Measurements from ENCODE around the gene RAD51B. TPM values are rescaled to one million over a fixed set of nuclear protein-coding genes. Genes with fewer than 3 reads are reported as not detected.

Gene RAD51B
- total RNA-seq, 1 experiment from 2014 or later, result 14.2 TPM

- TF ChIP-seq, protein P1, sequence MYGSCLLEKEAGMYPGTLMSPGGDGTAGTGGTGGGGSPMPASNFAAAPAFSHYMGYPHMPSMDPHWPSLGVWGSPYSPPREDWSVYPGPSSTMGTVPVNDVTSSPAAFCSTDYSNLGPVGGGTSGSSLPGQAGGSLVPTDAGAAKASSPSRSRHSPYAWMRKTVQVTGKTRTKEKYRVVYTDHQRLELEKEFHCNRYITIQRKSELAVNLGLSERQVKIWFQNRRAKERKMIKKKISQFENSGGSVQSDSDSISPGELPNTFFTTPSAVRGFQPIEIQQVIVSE (CRISPR knock-in tag; IDR thresholded peaks at IDR 0.05; ENCODE audit: borderline replicate concordance), result no peak
- TF ChIP-seq, protein P2, sequence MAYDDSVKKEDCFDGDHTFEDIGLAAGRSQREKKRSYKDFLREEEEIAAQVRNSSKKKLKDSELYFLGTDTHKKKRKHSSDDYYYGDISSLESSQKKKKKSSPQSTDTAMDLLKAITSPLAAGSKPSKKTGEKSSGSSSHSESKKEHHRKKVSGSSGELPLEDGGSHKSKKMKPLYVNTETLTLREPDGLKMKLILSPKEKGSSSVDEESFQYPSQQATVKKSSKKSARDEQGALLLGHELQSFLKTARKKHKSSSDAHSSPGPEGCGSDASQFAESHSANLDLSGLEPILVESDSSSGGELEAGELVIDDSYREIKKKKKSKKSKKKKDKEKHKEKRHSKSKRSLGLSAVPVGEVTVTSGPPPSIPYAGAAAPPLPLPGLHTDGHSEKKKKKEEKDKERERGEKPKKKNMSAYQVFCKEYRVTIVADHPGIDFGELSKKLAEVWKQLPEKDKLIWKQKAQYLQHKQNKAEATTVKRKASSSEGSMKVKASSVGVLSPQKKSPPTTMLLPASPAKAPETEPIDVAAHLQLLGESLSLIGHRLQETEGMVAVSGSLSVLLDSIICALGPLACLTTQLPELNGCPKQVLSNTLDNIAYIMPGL (CRISPR knock-in tag; IDR thresholded peaks at IDR 0.05), result no peak
- no peak for TF ChIP-seq TEAD1 (CRISPR knock-in tag; IDR thresholded peaks at IDR 0.05)
These were observed 495.5 kb downstream of the RAD51B start (continued) for GRCh38 chr14:68315081-68315480.

- Mint-ChIP-seq H3K9me3 (peaks cover 4% of the 10 kb centered on the region; the same call in 1 of the 2 replicates), H3K4me1 (peaks cover 44% of the 10 kb centered on the region), H3K27me3 (ENCODE audit: low read depth) (no peaks in the 10 kb centered on the region), H3K4me3 (no peak overlapping the region), H3K36me3 (no peaks in the 10 kb centered on the region), H3K27ac (no peak overlapping the region)
- TF ChIP-seq ZBTB43 (CRISPR knock-in tag; IDR thresholded peaks at IDR 0.05) (no peak), TEAD4 (CRISPR knock-in tag; IDR thresholded peaks at IDR 0.05) (no peak), ZNF263 (CRISPR knock-in tag; IDR thresholded peaks at IDR 0.05; ENCODE audit: low read depth) (no peak), HMGA2 (CRISPR knock-in tag; IDR thresholded peaks at IDR 0.05) (no peak), PRDM15 (CRISPR knock-in tag; IDR thresholded peaks at IDR 0.05) (no peak), ATF3 (CRISPR knock-in tag; conservative IDR thresholded peaks at IDR 0.05) (no peak)
- TF ChIP-seq, protein P3, sequence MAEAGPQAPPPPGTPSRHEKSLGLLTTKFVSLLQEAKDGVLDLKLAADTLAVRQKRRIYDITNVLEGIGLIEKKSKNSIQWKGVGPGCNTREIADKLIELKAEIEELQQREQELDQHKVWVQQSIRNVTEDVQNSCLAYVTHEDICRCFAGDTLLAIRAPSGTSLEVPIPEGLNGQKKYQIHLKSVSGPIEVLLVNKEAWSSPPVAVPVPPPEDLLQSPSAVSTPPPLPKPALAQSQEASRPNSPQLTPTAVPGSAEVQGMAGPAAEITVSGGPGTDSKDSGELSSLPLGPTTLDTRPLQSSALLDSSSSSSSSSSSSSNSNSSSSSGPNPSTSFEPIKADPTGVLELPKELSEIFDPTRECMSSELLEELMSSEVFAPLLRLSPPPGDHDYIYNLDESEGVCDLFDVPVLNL (CRISPR knock-in tag; IDR thresholded peaks at IDR 0.05; ENCODE audit: borderline replicate concordance, low read depth), result no peak
- TF ChIP-seq, protein P4, sequence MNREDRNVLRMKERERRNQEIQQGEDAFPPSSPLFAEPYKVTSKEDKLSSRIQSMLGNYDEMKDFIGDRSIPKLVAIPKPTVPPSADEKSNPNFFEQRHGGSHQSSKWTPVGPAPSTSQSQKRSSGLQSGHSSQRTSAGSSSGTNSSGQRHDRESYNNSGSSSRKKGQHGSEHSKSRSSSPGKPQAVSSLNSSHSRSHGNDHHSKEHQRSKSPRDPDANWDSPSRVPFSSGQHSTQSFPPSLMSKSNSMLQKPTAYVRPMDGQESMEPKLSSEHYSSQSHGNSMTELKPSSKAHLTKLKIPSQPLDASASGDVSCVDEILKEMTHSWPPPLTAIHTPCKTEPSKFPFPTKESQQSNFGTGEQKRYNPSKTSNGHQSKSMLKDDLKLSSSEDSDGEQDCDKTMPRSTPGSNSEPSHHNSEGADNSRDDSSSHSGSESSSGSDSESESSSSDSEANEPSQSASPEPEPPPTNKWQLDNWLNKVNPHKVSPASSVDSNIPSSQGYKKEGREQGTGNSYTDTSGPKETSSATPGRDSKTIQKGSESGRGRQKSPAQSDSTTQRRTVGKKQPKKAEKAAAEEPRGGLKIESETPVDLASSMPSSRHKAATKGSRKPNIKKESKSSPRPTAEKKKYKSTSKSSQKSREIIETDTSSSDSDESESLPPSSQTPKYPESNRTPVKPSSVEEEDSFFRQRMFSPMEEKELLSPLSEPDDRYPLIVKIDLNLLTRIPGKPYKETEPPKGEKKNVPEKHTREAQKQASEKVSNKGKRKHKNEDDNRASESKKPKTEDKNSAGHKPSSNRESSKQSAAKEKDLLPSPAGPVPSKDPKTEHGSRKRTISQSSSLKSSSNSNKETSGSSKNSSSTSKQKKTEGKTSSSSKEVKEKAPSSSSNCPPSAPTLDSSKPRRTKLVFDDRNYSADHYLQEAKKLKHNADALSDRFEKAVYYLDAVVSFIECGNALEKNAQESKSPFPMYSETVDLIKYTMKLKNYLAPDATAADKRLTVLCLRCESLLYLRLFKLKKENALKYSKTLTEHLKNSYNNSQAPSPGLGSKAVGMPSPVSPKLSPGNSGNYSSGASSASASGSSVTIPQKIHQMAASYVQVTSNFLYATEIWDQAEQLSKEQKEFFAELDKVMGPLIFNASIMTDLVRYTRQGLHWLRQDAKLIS (CRISPR knock-in tag; IDR thresholded peaks at IDR 0.05; ENCODE audit: borderline replicate concordance), result no peak
- TF ChIP-seq, protein P5, sequence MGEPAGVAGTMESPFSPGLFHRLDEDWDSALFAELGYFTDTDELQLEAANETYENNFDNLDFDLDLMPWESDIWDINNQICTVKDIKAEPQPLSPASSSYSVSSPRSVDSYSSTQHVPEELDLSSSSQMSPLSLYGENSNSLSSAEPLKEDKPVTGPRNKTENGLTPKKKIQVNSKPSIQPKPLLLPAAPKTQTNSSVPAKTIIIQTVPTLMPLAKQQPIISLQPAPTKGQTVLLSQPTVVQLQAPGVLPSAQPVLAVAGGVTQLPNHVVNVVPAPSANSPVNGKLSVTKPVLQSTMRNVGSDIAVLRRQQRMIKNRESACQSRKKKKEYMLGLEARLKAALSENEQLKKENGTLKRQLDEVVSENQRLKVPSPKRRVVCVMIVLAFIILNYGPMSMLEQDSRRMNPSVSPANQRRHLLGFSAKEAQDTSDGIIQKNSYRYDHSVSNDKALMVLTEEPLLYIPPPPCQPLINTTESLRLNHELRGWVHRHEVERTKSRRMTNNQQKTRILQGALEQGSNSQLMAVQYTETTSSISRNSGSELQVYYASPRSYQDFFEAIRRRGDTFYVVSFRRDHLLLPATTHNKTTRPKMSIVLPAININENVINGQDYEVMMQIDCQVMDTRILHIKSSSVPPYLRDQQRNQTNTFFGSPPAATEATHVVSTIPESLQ (CRISPR knock-in tag; IDR thresholded peaks at IDR 0.05), result no peak
- CTCF ChIA-PET, result no interaction called here
- DNase-seq (ENCODE audit: low spot score) (no peak), ATAC-seq (no peak)
- POLR2A ChIA-PET, result no interaction called here
These were observed 496.7 kb downstream of the RAD51B start for GRCh38 chr14:68316078-68316868.
